Spleen (tissue), 11 donors: ENCODE data around the gene STIM1. TPM values are rescaled to one million over a fixed set of nuclear protein-coding genes. Genes with fewer than 3 reads are reported as not detected.

Experiments used
- DNase-seq: peaks from one replicate; pipeline ENCODE4 v3.0.0-alpha.2; 2020
- H3K27ac ChIP-seq, 8 donors: fragments of 200-600 bp; sonication (generic) in 7 of 8; 1 replicate in 4 of 8; 2 replicates in 4 of 8; pipeline versions ENCODE4 v1.5.0 to v1.8.0; 2016 to 2021; ENCODE audit warnings: inconsistent platforms in 4 of 8, mild to moderate bottlenecking in 4 of 8, moderate library complexity in 1 of 8
- H3K27me3 ChIP-seq, 7 donors: fragments of 200-600 bp; sonication (generic) in 6 of 7; replicated peaks in 1 of 7; 1 replicate in 4 of 7; 2 replicates in 3 of 7; pipeline versions ENCODE4 v1.5.0 to v1.8.0; 2016 to 2021; ENCODE audit warnings: inconsistent platforms in 3 of 7, mild to moderate bottlenecking in 1 of 7
- H3K36me3 ChIP-seq, 6 donors: fragments of 200-600 bp; sonication (generic) in 5 of 6; 1 replicate in 4 of 6; 2 replicates in 2 of 6; pipeline versions ENCODE4 v1.5.0 to v1.8.0; 2016 to 2021; ENCODE audit warnings: inconsistent platforms in 2 of 6
- H3K4me1 ChIP-seq, 6 donors: fragments of 200-600 bp; sonication (generic) in 5 of 6; 1 replicate in 3 of 6; 2 replicates in 3 of 6; pipeline versions ENCODE4 v1.5.0 to v1.8.0; 2016 to 2021; ENCODE audit warnings: inconsistent platforms in 3 of 6
- H3K4me3 ChIP-seq, 8 donors: fragments of 200-600 bp; sonication (generic) in 7 of 8; 1 replicate in 4 of 8; 2 replicates in 4 of 8; pipeline versions ENCODE4 v1.5.0 to v1.8.0; 2016 to 2021; ENCODE audit warnings: inconsistent platforms in 4 of 8, mild to moderate bottlenecking in 4 of 8, moderate library complexity in 2 of 8
- H3K9me3 ChIP-seq, 8 donors: fragments of 200-600 bp; sonication (generic) in 7 of 8; 1 replicate in 4 of 8; 2 replicates in 4 of 8; pipeline versions ENCODE4 v1.5.0 to v1.8.0; 2016 to 2021; ENCODE audit warnings: inconsistent platforms in 4 of 8
- CTCF ChIP-seq, 11 experiments: fragments of 200-600 bp in 7 of 11; fragments of 450-650 bp in 4 of 11; sonication (generic) in 4 of 11; IDR thresholded peaks in 8 of 11; conservative IDR thresholded peaks in 3 of 11; 1 replicate in 7 of 11; 2 replicates in 4 of 11; pipeline versions ENCODE4 v1.4.0 to v1.8.0; 2016 to 2021; ENCODE audit warnings: antibody characterized with exemption in 11 of 11, inconsistent platforms in 4 of 11, mild to moderate bottlenecking in 1 of 11
- POLR2A ChIP-seq, 3 donors: fragments of 450-650 bp; IDR thresholded peaks; one replicate each; pipeline ENCODE4 v1.5.1; 2017; ENCODE audit warnings: antibody characterized with exemption in 3 of 3, mild to moderate bottlenecking in 1 of 3
- POLR2AphosphoS5 ChIP-seq, 3 donors: sonication (generic); formaldehyde crosslinking; IDR thresholded peaks; one replicate each; pipeline ENCODE4 v1.5.1; 2017; ENCODE audit warnings: antibody characterized with exemption in 3 of 3
- WGBS, 5 donors: extraction: QIAGEN DNeasy Blood & Tissue Kit in 3 of 5; methylation state at CpG; one replicate each; pipeline versions ENCODE4 v1.1.5 to v1.1.7; 2013 to 2018; 5-methylcytosine and 5-hydroxymethylcytosine counted together
- intact Hi-C: fragments of 100-400 bp; cut with DNase I; formaldehyde crosslinking; loops from one replicate; pipeline ENCODE4 v1.15.0; 2023; ENCODE audit warnings: low total_unique reads
- polyA plus RNA-seq, 3 donors: library from polyadenylated mRNA; stranded (reverse); fragments of 200-250 nt; gene quantifications; one replicate each; pipeline ENCODE4 v1.2.1, GENCODE V29; 2013
- total RNA-seq, 7 donors: library from RNA; depleted of rRNA in 3 of 7; stranded (reverse); fragments of >200 nt in 3 of 7; fragmentation: NEBNext Ultra II Directional in 4 of 7; extraction: Animal tissue kit (Norgen Biotek cat#: 25700) in 4 of 7; gene quantifications; one replicate each; pipeline versions ENCODE4 v1.1.0 to v1.2.1, GENCODE V29; 2016 to 2021
- donor health status: healthy with polysubstance abuse.
- donor health status: DM: no; HTN: no; CAD: no; lungs with moderate emphysema.
- donor health status: DM: no; HTN: no; CAD: no.
- donor health status: Bipolar disorder and iron deficiency.
- donor health status: healthy.
- donor health status: DM: no; HTN: no; CAD: no.
- donor health status: DM: yes; HTN: yes; CAD: no.

STIM1 gene
- total and polyA plus RNA-seq, 10 donors, result 13.0 to 85.2 (median 58.0) TPM

GRCh38 chr11:3879967-3880542 lies 24.6 kb downstream of the STIM1 start:
- no peaks in the 10 kb centered on the region for H3K9me3 ChIP-seq
- H3K4me1 ChIP-seq, result peaks cover 48 to 100% (median 74%) of the 10 kb centered on the region in 6 donors
- H3K27me3 ChIP-seq, result no peaks in the 10 kb centered on the region
- H3K4me3 ChIP-seq, result no peak overlapping the region
- 72 to 84% (median 82%) methylated on average over 2 of the region's 2 CpGs for WGBS, 5 donors
- peak overlapping the region; percentile 51 to 77 (median 70) for H3K27ac ChIP-seq
- intact Hi-C loops, result loop anchor here (10.0 kb wide), 1 partner anchor 55 kb away; no protein-coding TSS in a partner anchor
- H3K36me3 ChIP-seq, result no peaks in the 10 kb centered on the region
- TF ChIP-seq POLR2AphosphoS5 (IDR thresholded peaks at IDR 0.05) (no peak), POLR2A (IDR thresholded peaks at IDR 0.05) (no peak), CTCF (IDR thresholded peaks at IDR 0.05 in 8 of 11, conservative IDR thresholded peaks at IDR 0.05 in 3 of 11) (no peak)
- no peak for DNase-seq

- DNase-seq, result no peak
- intact Hi-C loops, result no loop called here
- Histone ChIP-seq H3K4me1 (peaks cover 46 to 100% (median 73%) of the 10 kb centered on the region in 6 donors), H3K36me3 (no peaks in the 10 kb centered on the region), H3K4me3 (no peak overlapping the region), H3K27me3 (no peaks in the 10 kb centered on the region), H3K9me3 (no peaks in the 10 kb centered on the region), H3K27ac (peak overlapping the region in 7 of 8 donors; percentile 55 to 77 (median 72))
- no peak for TF ChIP-seq POLR2A (IDR thresholded peaks at IDR 0.05)
- no peak for TF ChIP-seq POLR2AphosphoS5 (IDR thresholded peaks at IDR 0.05)
- no peak for TF ChIP-seq CTCF (IDR thresholded peaks at IDR 0.05 in 8 of 11, conservative IDR thresholded peaks at IDR 0.05 in 3 of 11)
- 16 to 31% (median 26%) methylated on average over 3 of the region's 3 CpGs for whole genome bisulfite sequencing, 5 donors
These were observed 25.3 kb downstream of the STIM1 start for GRCh38 chr11:3880724-3881123.

GRCh38 chr11:3882655-3883054 lies 27.2 kb downstream of the STIM1 start:
- no peak for DNase-seq
- peaks cover 35 to 100% (median 71%) of the 10 kb centered on the region in 6 donors for H3K4me1 ChIP-seq
- no peak for TF ChIP-seq CTCF (IDR thresholded peaks at IDR 0.05 in 8 of 11, conservative IDR thresholded peaks at IDR 0.05 in 3 of 11)
- TF ChIP-seq POLR2AphosphoS5 (IDR thresholded peaks at IDR 0.05), result no peak
- TF ChIP-seq POLR2A (IDR thresholded peaks at IDR 0.05), result no peak
- no peaks in the 10 kb centered on the region for H3K9me3 ChIP-seq
- intact Hi-C loops, result no loop called here
- H3K27me3 ChIP-seq, result no peaks in the 10 kb centered on the region
- H3K27ac ChIP-seq, result no peak overlapping the region
- no peaks in the 10 kb centered on the region for H3K36me3 ChIP-seq
- H3K4me3 ChIP-seq, result no peak overlapping the region

- Histone ChIP-seq H3K36me3 (no peaks in the 10 kb centered on the region), H3K4me1 (peaks cover 7 to 100% (median 70%) of the 10 kb centered on the region in 6 donors), H3K4me3 (no peak overlapping the region), H3K9me3 (no peaks in the 10 kb centered on the region), H3K27ac (no peak overlapping the region), H3K27me3 (no peaks in the 10 kb centered on the region)
- WGBS, 5 donors, result 81 to 93% (median 91%) methylated on average over 7 of the region's 7 CpGs
- no peak for DNase-seq
- intact Hi-C loops, result no loop called here
- TF ChIP-seq POLR2A (IDR thresholded peaks at IDR 0.05) (no peak), POLR2AphosphoS5 (IDR thresholded peaks at IDR 0.05) (no peak), CTCF (IDR thresholded peaks at IDR 0.05 in 8 of 11, conservative IDR thresholded peaks at IDR 0.05 in 3 of 11) (no peak)
These were observed 30.4 kb downstream of the STIM1 start for GRCh38 chr11:3885855-3886254.
